ENCODE results near the gene DYNLL1.

- no peak for TF ChIP-seq EZH2 (optimal IDR thresholded peaks at IDR 0.05; ENCODE audit: low read depth, low read length)
- no peak for TF ChIP-seq CTCF (IDR thresholded peaks at IDR 0.05; ENCODE audit: low read length)
- no peak for TF ChIP-seq EZH2phosphoT487 (IDR thresholded peaks at IDR 0.05; ENCODE audit: low read length)
These were observed 28.5 kb upstream of the DYNLL1 start for GRCh38 chr12:120467439-120467838.

Data from MM.1S (cell line).